ENCODE measurements around the gene PTPRK. TPM values are rescaled to one million over a fixed set of nuclear protein-coding genes. Genes with fewer than 3 reads are reported as not detected.

The PTPRK gene
- total RNA-seq, 2 donors from 2014 or later, result 60.6 to 121 TPM

DNA sequence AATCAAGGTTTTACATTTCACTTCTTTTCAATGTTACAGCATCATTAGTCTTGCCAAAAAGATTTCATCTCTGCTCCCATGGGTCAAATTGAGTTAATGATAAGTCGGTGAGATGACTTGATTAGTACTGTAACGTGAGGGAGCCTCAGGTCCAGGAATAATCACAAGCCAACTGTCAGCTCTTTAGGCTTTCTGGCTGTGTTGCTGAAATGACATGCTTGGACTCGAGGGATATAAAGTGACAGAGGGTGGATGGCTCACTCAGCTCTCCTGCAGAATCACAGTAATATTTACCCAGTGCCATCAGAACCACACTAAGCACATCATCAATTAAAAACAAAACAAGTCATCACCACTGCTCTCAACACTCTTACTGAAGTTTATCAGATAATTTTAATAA is 423.4 kb downstream of the PTPRK start:
- no peak for ATAC-seq
- H3K4me3 ChIP-seq, result no peak overlapping the region
- no peaks in the 10 kb centered on the region for H3K36me3 ChIP-seq (replicated peaks in 1 of 2; ENCODE audit: insufficient read depth in 1 of 2, low read depth in 2 of 2)
- no peaks in the 10 kb centered on the region for H3K9me3 ChIP-seq
- no peaks in the 10 kb centered on the region for H3K4me1 ChIP-seq
- intact Hi-C loops (cut with DNase I), result no loop called here
- WGBS, 2 donors, result 50 to 53% methylated on average over 3 of the region's 3 CpGs
- H3K27me3 ChIP-seq, result no peaks in the 10 kb centered on the region
- TF ChIP-seq, protein P1, sequence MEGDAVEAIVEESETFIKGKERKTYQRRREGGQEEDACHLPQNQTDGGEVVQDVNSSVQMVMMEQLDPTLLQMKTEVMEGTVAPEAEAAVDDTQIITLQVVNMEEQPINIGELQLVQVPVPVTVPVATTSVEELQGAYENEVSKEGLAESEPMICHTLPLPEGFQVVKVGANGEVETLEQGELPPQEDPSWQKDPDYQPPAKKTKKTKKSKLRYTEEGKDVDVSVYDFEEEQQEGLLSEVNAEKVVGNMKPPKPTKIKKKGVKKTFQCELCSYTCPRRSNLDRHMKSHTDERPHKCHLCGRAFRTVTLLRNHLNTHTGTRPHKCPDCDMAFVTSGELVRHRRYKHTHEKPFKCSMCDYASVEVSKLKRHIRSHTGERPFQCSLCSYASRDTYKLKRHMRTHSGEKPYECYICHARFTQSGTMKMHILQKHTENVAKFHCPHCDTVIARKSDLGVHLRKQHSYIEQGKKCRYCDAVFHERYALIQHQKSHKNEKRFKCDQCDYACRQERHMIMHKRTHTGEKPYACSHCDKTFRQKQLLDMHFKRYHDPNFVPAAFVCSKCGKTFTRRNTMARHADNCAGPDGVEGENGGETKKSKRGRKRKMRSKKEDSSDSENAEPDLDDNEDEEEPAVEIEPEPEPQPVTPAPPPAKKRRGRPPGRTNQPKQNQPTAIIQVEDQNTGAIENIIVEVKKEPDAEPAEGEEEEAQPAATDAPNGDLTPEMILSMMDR (IDR thresholded peaks at IDR 0.05), result no peak
- no peak for TF ChIP-seq POLR2A (IDR thresholded peaks at IDR 0.05)
- no peak overlapping the region for H3K27ac ChIP-seq
- DNase-seq, result no peak

DNA sequence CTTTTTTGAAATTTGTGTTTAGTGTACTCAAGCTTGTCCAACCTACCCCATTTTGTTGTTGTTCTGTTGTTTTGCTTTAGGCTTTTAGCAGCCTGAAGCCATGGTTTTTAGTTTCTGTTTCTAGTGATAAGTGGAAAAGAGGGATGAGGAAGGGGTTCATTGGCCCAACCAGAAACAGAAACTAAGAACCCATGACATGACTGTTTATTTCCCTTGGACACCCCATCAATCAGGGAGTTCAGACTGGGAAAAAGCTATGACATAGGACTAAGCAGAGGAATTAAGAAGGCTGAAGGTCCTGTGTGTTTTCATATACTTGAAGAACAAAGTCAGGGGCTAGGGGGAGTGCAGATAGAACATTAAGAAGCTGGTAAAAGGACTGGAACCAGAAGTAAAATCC is 425.0 kb downstream of the PTPRK start:
- H3K27ac ChIP-seq, result no peak overlapping the region
- no peaks in the 10 kb centered on the region for H3K36me3 ChIP-seq (replicated peaks in 1 of 2; ENCODE audit: insufficient read depth in 1 of 2, low read depth in 2 of 2)
- H3K27me3 ChIP-seq, result no peaks in the 10 kb centered on the region
- DNase-seq (no peak), ATAC-seq (no peak)
- intact Hi-C loops (cut with DNase I), result no loop called here
- no peaks in the 10 kb centered on the region for H3K9me3 ChIP-seq
- H3K4me3 ChIP-seq, result no peak overlapping the region
- no peaks in the 10 kb centered on the region for H3K4me1 ChIP-seq
- TF ChIP-seq POLR2A (IDR thresholded peaks at IDR 0.05), result no peak
- TF ChIP-seq, protein P1 (IDR thresholded peaks at IDR 0.05), result no peak

DNA sequence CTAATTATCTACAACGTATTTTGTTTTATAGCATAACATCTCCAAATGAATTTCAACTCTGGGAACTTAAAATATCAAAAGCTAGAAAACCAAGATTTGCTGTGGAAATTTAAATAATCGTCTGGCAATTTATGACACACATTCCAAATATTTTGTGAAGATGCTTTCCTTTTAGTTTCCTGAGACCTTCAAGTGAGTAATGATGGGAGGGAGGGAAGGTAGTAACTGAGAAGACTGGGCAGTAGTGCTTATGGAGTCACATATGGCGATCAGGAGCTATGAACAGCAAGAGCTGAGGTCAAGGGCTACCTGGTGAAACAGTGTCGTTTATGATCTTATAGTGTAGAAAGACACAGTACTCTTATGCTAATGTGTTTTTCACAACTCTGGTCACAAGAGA is 441.4 kb downstream of the PTPRK start:
- Histone ChIP-seq H3K9me3 (no peaks in the 10 kb centered on the region), H3K4me3 (no peak overlapping the region), H3K27ac (no peak overlapping the region), H3K36me3 (replicated peaks in 1 of 2; ENCODE audit: insufficient read depth in 1 of 2, low read depth in 2 of 2) (peaks cover 0 to 2% of the 10 kb centered on the region in 2 donors), H3K27me3 (no peaks in the 10 kb centered on the region), H3K4me1 (no peaks in the 10 kb centered on the region)
- TF ChIP-seq, protein P1 (IDR thresholded peaks at IDR 0.05), result no peak
- TF ChIP-seq POLR2A (IDR thresholded peaks at IDR 0.05), result no peak
- intact Hi-C loops (cut with DNase I), result no loop called here
- WGBS, 2 donors, result 91% methylated on average over 4 of the region's 4 CpGs
- DNase-seq (no peak), ATAC-seq (no peak)

DNA sequence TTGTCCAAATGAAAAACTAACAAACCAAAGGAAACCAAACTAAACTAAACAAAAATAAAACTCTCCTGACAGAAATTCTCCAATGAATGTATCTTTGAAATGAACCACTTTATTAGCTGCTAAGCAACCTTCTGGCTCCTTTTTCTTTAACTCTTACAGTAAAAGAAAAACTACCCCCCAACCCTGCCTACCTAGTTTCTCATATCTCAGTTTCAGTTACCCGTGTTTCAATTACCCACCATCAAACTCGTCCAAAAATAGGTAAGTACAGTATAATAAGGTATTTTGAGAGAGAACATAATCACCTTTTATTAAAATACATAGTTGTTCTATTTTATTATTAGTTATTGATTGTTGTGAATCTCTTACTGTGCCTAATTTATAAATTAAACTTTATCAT is 442.1 kb downstream of the PTPRK start:
- intact Hi-C loops (cut with DNase I), result no loop called here
- H3K9me3 ChIP-seq, result no peaks in the 10 kb centered on the region
- no peaks in the 10 kb centered on the region for H3K27me3 ChIP-seq
- TF ChIP-seq POLR2A (IDR thresholded peaks at IDR 0.05), result no peak
- TF ChIP-seq, protein P1 (IDR thresholded peaks at IDR 0.05), result no peak
- no peaks in the 10 kb centered on the region for H3K4me1 ChIP-seq
- DNase-seq (no peak), ATAC-seq (no peak)
- no peak overlapping the region for H3K4me3 ChIP-seq
- H3K36me3 ChIP-seq (replicated peaks in 1 of 2; ENCODE audit: insufficient read depth in 1 of 2, low read depth in 2 of 2), result peaks cover 0 to 2% of the 10 kb centered on the region in 2 donors
- no peak overlapping the region for H3K27ac ChIP-seq
- 77 to 89% methylated on average over 2 of the region's 2 CpGs for WGBS, 2 donors

DNA sequence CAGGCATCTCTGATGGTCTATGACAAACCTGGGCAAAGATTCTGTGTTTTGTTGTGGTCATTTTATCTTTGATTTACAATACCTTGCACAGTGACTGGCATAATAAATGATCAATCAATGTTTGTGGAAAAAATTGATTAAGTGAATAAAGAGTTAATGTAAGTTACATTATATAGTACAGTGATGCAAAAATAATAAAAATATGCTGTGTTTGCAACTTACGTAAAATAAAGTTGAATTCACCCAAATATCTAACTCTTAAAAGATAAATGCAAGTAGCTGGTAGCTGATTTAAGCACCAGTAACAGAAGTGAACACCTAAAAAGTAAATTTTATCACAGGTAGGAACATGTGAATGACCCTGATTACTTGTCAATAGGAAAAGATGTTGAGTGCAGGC is 443.6 kb downstream of the PTPRK start:
- intact Hi-C loops (cut with DNase I), result no loop called here
- ATAC-seq (no peak), DNase-seq (no peak)
- no peaks in the 10 kb centered on the region for H3K9me3 ChIP-seq
- TF ChIP-seq, protein P1 (IDR thresholded peaks at IDR 0.05), result no peak
- no peak for TF ChIP-seq POLR2A (IDR thresholded peaks at IDR 0.05)
- H3K4me1 ChIP-seq, result no peaks in the 10 kb centered on the region
- H3K27me3 ChIP-seq, result no peaks in the 10 kb centered on the region
- no peak overlapping the region for H3K4me3 ChIP-seq
- peaks cover 0 to 2% of the 10 kb centered on the region in 2 donors for H3K36me3 ChIP-seq (replicated peaks in 1 of 2; ENCODE audit: insufficient read depth in 1 of 2, low read depth in 2 of 2)
- 83 to 89% methylated on average over 1 of the region's 1 CpG for WGBS, 2 donors
- H3K27ac ChIP-seq, result no peak overlapping the region
